GM23248 (cell line): Measurements from ENCODE around the gene HIGD1A.

Experiments used
- EZH2 ChIP-seq: fragments of 200-600 bp; sonication (generic); IDR thresholded peaks from 2 replicates; pipeline ENCODE4 v1.6.1; 2018; ENCODE audit warnings: antibody characterized with exemption, mild to moderate bottlenecking; ENCODE audit not compliant: insufficient read depth, poor library complexity, severe bottlenecking
- EZH2phosphoT487 ChIP-seq: fragments of 200-600 bp; sonication (generic); IDR thresholded peaks from 2 replicates; pipeline ENCODE4 v1.6.1; 2018; ENCODE audit warnings: antibody characterized with exemption, moderate library complexity, mild to moderate bottlenecking, low read depth; ENCODE audit not compliant: insufficient read depth

- TF ChIP-seq EZH2 (no peak), EZH2phosphoT487 (no peak)
Measured at GRCh38 chr3:42758126-42758525, 46.2 kb downstream of the HIGD1A start.
